Transverse colon (tissue), 4 donors: ENCODE measurements around the gene ABCB8. TPM values are rescaled to one million over a fixed set of nuclear protein-coding genes. Genes with fewer than 3 reads are reported as not detected.
"Not testable (repeated sequence)": the region's sequence is repeated elsewhere in the genome, so short reads cannot be mapped to it uniquely, and the experiment has no call there.

Experiments
- DNase-seq: peaks from one replicate; pipeline ENCODE4 v3.0.0-alpha.2; 2019
- H3K27ac ChIP-seq, 4 donors: fragments of 200-600 bp; sonication (generic); 2 replicates each; pipeline ENCODE4 v1.5.1; 2016 to 2018; ENCODE audit warnings: inconsistent platforms in 4 of 4
- H3K27me3 ChIP-seq: fragments of 200-600 bp; sonication (generic); 2 replicates; pipeline ENCODE4 v1.5.1; 2017; ENCODE audit warnings: inconsistent platforms
- H3K36me3 ChIP-seq, 4 donors: fragments of 200-600 bp; sonication (generic); 2 replicates each; pipeline ENCODE4 v1.5.1; 2017 to 2019; ENCODE audit warnings: inconsistent platforms in 4 of 4
- H3K4me1 ChIP-seq, 4 donors: fragments of 200-600 bp; sonication (generic); 2 replicates each; pipeline ENCODE4 v1.5.1; 2017 to 2020; ENCODE audit warnings: inconsistent platforms in 4 of 4
- H3K4me3 ChIP-seq, 4 donors: fragments of 200-600 bp; sonication (generic); 1 replicate in 1 of 4; 2 replicates in 3 of 4; pipeline versions ENCODE4 v1.5.1 to v1.6.1; 2017 to 2019; ENCODE audit warnings: inconsistent platforms in 4 of 4
- H3K9me3 ChIP-seq, 2 donors: fragments of 200-600 bp; sonication (generic); 2 replicates each; pipeline ENCODE4 v1.5.1; 2017 to 2019; ENCODE audit warnings: inconsistent platforms in 2 of 2
- CTCF ChIP-seq, 5 experiments: fragments of 200-600 bp in 3 of 5; fragments of 450-650 bp in 2 of 5; sonication (generic) in 3 of 5; IDR thresholded peaks; 1 replicate in 2 of 5; 2 replicates in 3 of 5; pipeline ENCODE4 v1.5.1; 2016 to 2017; ENCODE audit warnings: antibody characterized with exemption in 5 of 5, inconsistent platforms in 3 of 5, mild to moderate bottlenecking in 2 of 5, moderate library complexity in 1 of 5
- EP300 ChIP-seq: sonication (generic); formaldehyde crosslinking; IDR thresholded peaks from one replicate; pipeline ENCODE4 v1.6.1; 2017; ENCODE audit warnings: antibody characterized with exemption, low read depth
- POLR2A ChIP-seq: fragments of 450-650 bp; IDR thresholded peaks from one replicate; pipeline ENCODE4 v1.6.1; 2016; ENCODE audit warnings: antibody characterized with exemption, mild to moderate bottlenecking, moderate library complexity
- POLR2AphosphoS5 ChIP-seq, 3 donors: sonication (generic); formaldehyde crosslinking; IDR thresholded peaks; one replicate each; pipeline ENCODE4 v1.6.1; 2016; ENCODE audit warnings: antibody characterized with exemption in 3 of 3
- WGBS, 2 donors: methylation state at CpG; one replicate each; pipeline ENCODE4 v1.1.5; 2018; ENCODE audit warnings: low coverage in 1 of 2; 5-methylcytosine and 5-hydroxymethylcytosine counted together
- in situ Hi-C, 4 donors: fragments of 200-750 bp; cut with MboI; loops; one replicate each; pipeline versions ENCODE4 v1.15.0 to v1.15.1; 2017; ENCODE audit warnings: low sequenced_read_pairs in 3 of 4, low pct_ligation_motif_present in 1 of 4, low pct_unique_long_range_greater_than_20kb in 1 of 4
- intact Hi-C: fragments of 100-400 bp; cut with DNase I; formaldehyde crosslinking; loops from one replicate; pipeline ENCODE4 v1.15.1; 2023; ENCODE audit warnings: low total_unique reads
- total RNA-seq, 4 donors: library from RNA; depleted of rRNA; stranded (reverse); fragments of >200 nt; gene quantifications; one replicate each; pipeline ENCODE4 v1.1.0, GENCODE V29; 2016

ABCB8 gene
- total RNA-seq, 4 donors from 2014 or later: 33.3 to 76.4 (median 51.4) TPM

DNA sequence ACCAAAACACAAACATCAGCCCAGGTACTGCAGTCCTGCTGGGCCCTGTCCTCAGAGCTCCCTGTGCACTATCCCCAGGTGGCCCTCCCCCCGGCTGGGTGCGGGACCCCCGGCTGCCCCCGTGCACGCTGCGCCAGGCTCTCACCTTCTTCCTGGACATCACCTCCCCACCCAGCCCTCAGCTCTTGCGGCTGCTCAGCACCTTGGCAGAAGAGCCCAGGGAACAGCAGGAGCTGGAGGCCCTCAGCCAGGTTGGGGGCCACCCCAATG is 18.3 kb upstream of the ABCB8 start:
- intact Hi-C loops: no loop called here
- DNase-seq: no peak
- Histone ChIP-seq H3K27ac (no peak overlapping the region), H3K4me1 (peaks cover 18 to 37% (median 20%) of the 10 kb centered on the region in 4 donors), H3K9me3 (no peaks in the 10 kb centered on the region), H3K4me3 (no peak overlapping the region), H3K27me3 (no peaks in the 10 kb centered on the region), H3K36me3 (no peaks in the 10 kb centered on the region)
- TF ChIP-seq POLR2A (no peak), EP300 (no peak), CTCF (IDR thresholded peaks at IDR 0.05) (no peak), POLR2AphosphoS5 (IDR thresholded peaks at IDR 0.05) (no peak)
- in situ Hi-C loops: no loop called here
- WGBS, 2 donors: 69% methylated on average over 5 of the region's 7 CpGs; no CpG with 5 or more reads in 1 of the 2 donors

- WGBS, 2 donors: 39% methylated on average over 14 of the region's 18 CpGs; no CpG with 5 or more reads in 1 of the 2 donors
- intact Hi-C loops: no loop called here
- H3K4me1 ChIP-seq: peaks cover 18 to 37% (median 20%) of the 10 kb centered on the region in 4 donors
- H3K27ac ChIP-seq: no peak overlapping the region
- no peak for DNase-seq
- TF ChIP-seq POLR2A (no peak), CTCF (IDR thresholded peaks at IDR 0.05) (no peak), POLR2AphosphoS5 (IDR thresholded peaks at IDR 0.05) (no peak), EP300 (no peak)
- no peak overlapping the region for H3K4me3 ChIP-seq
- no peaks in the 10 kb centered on the region for H3K36me3 ChIP-seq
- H3K9me3 ChIP-seq: no peaks in the 10 kb centered on the region
- no peaks in the 10 kb centered on the region for H3K27me3 ChIP-seq
- in situ Hi-C loops: no loop called here
Observed at GRCh38 chr7:151010307-151011096, 17.7 kb upstream of the ABCB8 start.

- in situ Hi-C loops: no loop called here
- DNase-seq: no peak
- peaks cover 18 to 37% (median 20%) of the 10 kb centered on the region in 4 donors for H3K4me1 ChIP-seq
- no peaks in the 10 kb centered on the region for H3K36me3 ChIP-seq
- 75% methylated on average over 1 of the region's 1 CpG; no CpG with 5 or more reads in 1 of the 2 donors for WGBS, 2 donors
- H3K4me3 ChIP-seq: no peak overlapping the region
- peaks cover 1% of the 10 kb centered on the region for H3K27me3 ChIP-seq
- TF ChIP-seq POLR2AphosphoS5 (IDR thresholded peaks at IDR 0.05): no peak
- TF ChIP-seq EP300: no peak
- no peak for TF ChIP-seq CTCF (IDR thresholded peaks at IDR 0.05)
- TF ChIP-seq POLR2A: no peak
- H3K9me3 ChIP-seq: no peaks in the 10 kb centered on the region
- intact Hi-C loops: no loop called here
- no peak overlapping the region for H3K27ac ChIP-seq
Observed at GRCh38 chr7:151011097-151011409, 17.2 kb upstream of the ABCB8 start.

DNA sequence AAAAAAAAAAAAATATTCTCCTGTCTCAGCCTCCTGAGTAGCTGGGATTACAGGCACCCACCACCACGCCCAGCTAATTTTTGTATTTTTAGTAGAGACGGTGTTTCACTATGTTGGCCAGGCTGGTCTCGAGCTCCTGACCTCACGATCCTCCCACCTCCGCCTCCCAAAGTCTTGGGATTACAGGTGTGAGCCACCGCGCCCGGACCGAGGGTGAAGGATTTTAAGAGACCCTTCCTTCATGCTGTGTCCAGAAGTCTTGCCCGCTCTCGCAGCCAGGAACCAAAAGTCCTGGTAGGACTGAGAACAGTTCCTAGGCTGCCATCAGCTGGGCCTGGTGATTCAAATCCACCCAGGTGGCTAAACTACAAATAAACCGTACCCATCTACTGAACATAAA is 16.6 kb upstream of the ABCB8 start:
- H3K36me3 ChIP-seq, H3K9me3 ChIP-seq, in situ Hi-C loops, intact Hi-C loops, H3K4me3 ChIP-seq, DNase-seq, H3K27me3 ChIP-seq: not testable (repeated sequence)
- Histone ChIP-seq H3K27ac (peak overlapping the region in 3 of 4 donors; percentile 33 to 71 (median 57)), H3K4me1 (peaks cover 18 to 37% (median 20%) of the 10 kb centered on the region in 4 donors)
- WGBS, 2 donors: 82% methylated on average over 12 of the region's 12 CpGs; no CpG with 5 or more reads in 1 of the 2 donors
